ENCODE results near the gene CEBPZ. TPM values are rescaled to one million over a fixed set of nuclear protein-coding genes. Genes with fewer than 3 reads are reported as not detected.
"Not testable (repeated sequence)": the region's sequence is repeated elsewhere in the genome, so short reads cannot be mapped to it uniquely, and the experiment has no call there.

Gene CEBPZ
- total RNA-seq, 1 experiment from 2014 or later: 47.8 TPM

- no peaks in the 10 kb centered on the region for H3K27me3 ChIP-seq (ENCODE audit: insufficient read depth, low read length)
- H3K9ac ChIP-seq (ENCODE audit: low read length): no peak overlapping the region
- H3K27ac ChIP-seq (ENCODE audit: low read depth, low read length): no peak overlapping the region
- H3K79me2 ChIP-seq (ENCODE audit: insufficient read depth, low read length): peaks cover 91% of the 10 kb centered on the region
- no TSS peak for BruUV-seq (replicated peaks)
- peaks cover 6 to 13% of the 10 kb centered on the region in 2 experiments; a peak in 3 of 4 replicates for H3K4me1 ChIP-seq (ENCODE audit: control insufficient read depth in 1 of 2, insufficient read depth in 2 of 2, low read length in 2 of 2)
- no peaks in the 10 kb centered on the region for H3K9me3 ChIP-seq (ENCODE audit: control insufficient read depth in 1 of 2, insufficient read depth in 1 of 2, low read depth in 1 of 2, low read length in 2 of 2)
- TF ChIP-seq SP1 (IDR thresholded peaks at IDR 0.05; ENCODE audit: low read depth) (no peak), MAX (IDR thresholded peaks at IDR 0.05) (no peak), CEBPB (IDR thresholded peaks at IDR 0.05; ENCODE audit: low read depth) (no peak)
- no peak overlapping the region for H2AFZ ChIP-seq (ENCODE audit: low read depth, low read length, poor library complexity, severe bottlenecking)
- no peaks in the 10 kb centered on the region for H3K9me2 ChIP-seq (ENCODE audit: insufficient read depth)
- no peak overlapping the region for H3K4me3 ChIP-seq (replicated peaks in 1 of 2; ENCODE audit: low read depth in 1 of 2, low read length in 2 of 2)
- RAD21 ChIA-PET (ENCODE audit: low non-redundant PET in 1 of 2, low total read pairs in 2 of 2, uncharacterized antibody in 2 of 2, unreplicated experiment in 2 of 2): no interaction called here
- H3K36me3 ChIP-seq (ENCODE audit: control insufficient read depth in 1 of 2, insufficient read depth in 2 of 2, low read length in 2 of 2): peaks cover 32 to 36% of the 10 kb centered on the region in 2 experiments; a peak in 3 of 4 replicates
- no peak overlapping the region for H3K4me2 ChIP-seq (ENCODE audit: low read length)
- ATAC-seq: no peak
- intact Hi-C loops (cut with micrococcal nuclease): no loop called here
- peaks cover 15% of the 10 kb centered on the region; the same call in 1 of the 2 replicates for H4K20me1 ChIP-seq (ENCODE audit: insufficient read depth)
- CTCF ChIA-PET: no interaction called here
- no peak for DNase-seq (ENCODE audit: low read depth, low spot score)
- POLR2A ChIA-PET: no interaction called here
These were observed 4.5 kb downstream of the CEBPZ start for GRCh38 chr2:37226863-37227262.

GRCh38 chr2:37225129-37225528 lies 6.3 kb downstream of the CEBPZ start:
- H2AFZ ChIP-seq (ENCODE audit: low read depth, low read length, poor library complexity, severe bottlenecking); H3K9me3 ChIP-seq (ENCODE audit: control insufficient read depth in 1 of 2, insufficient read depth in 1 of 2, low read depth in 1 of 2, low read length in 2 of 2); intact Hi-C loops (cut with micrococcal nuclease); DNase-seq (ENCODE audit: low read depth, low spot score); BruUV-seq (replicated peaks); H3K9ac ChIP-seq (ENCODE audit: low read length); H3K4me1 ChIP-seq (ENCODE audit: control insufficient read depth in 1 of 2, insufficient read depth in 2 of 2, low read length in 2 of 2); POLR2A ChIA-PET; H3K4me2 ChIP-seq (ENCODE audit: low read length); H3K9me2 ChIP-seq (ENCODE audit: insufficient read depth); H3K27me3 ChIP-seq (ENCODE audit: insufficient read depth, low read length); RAD21 ChIA-PET (ENCODE audit: low non-redundant PET in 1 of 2, low total read pairs in 2 of 2, uncharacterized antibody in 2 of 2, unreplicated experiment in 2 of 2); CTCF ChIA-PET; H3K27ac ChIP-seq (ENCODE audit: low read depth, low read length); H3K4me3 ChIP-seq (replicated peaks in 1 of 2; ENCODE audit: low read depth in 1 of 2, low read length in 2 of 2); ATAC-seq: not testable (repeated sequence)
- H3K79me2 ChIP-seq (ENCODE audit: insufficient read depth, low read length): peaks cover 90% of the 10 kb centered on the region
- H4K20me1 ChIP-seq (ENCODE audit: insufficient read depth): peaks cover 15% of the 10 kb centered on the region; the same call in 1 of the 2 replicates
- H3K36me3 ChIP-seq (ENCODE audit: control insufficient read depth in 1 of 2, insufficient read depth in 2 of 2, low read length in 2 of 2): peaks cover 42 to 47% of the 10 kb centered on the region in 2 experiments; a peak in 3 of 4 replicates

GRCh38 chr2:37224063-37224462 lies 7.3 kb downstream of the CEBPZ start:
- Histone ChIP-seq H3K79me2 (ENCODE audit: insufficient read depth, low read length) (peaks cover 87% of the 10 kb centered on the region), H3K4me2 (ENCODE audit: low read length) (no peak overlapping the region), H3K27me3 (ENCODE audit: insufficient read depth, low read length) (no peaks in the 10 kb centered on the region), H3K36me3 (ENCODE audit: control insufficient read depth in 1 of 2, insufficient read depth in 2 of 2, low read length in 2 of 2) (peaks cover 47 to 51% of the 10 kb centered on the region in 2 experiments), H3K9me2 (ENCODE audit: insufficient read depth) (no peaks in the 10 kb centered on the region), H2AFZ (ENCODE audit: low read depth, low read length, poor library complexity, severe bottlenecking) (no peak overlapping the region), H4K20me1 (ENCODE audit: insufficient read depth) (peaks cover 10% of the 10 kb centered on the region; the same call in 1 of the 2 replicates), H3K27ac (ENCODE audit: low read depth, low read length) (no peak overlapping the region), H3K4me3 (replicated peaks in 1 of 2; ENCODE audit: low read depth in 1 of 2, low read length in 2 of 2) (no peak overlapping the region), H3K4me1 (ENCODE audit: control insufficient read depth in 1 of 2, insufficient read depth in 2 of 2, low read length in 2 of 2) (no peaks in the 10 kb centered on the region), H3K9ac (ENCODE audit: low read length) (no peak overlapping the region), H3K9me3 (ENCODE audit: control insufficient read depth in 1 of 2, insufficient read depth in 1 of 2, low read depth in 1 of 2, low read length in 2 of 2) (no peaks in the 10 kb centered on the region)
- intact Hi-C loops (cut with micrococcal nuclease): no loop called here
- CTCF ChIA-PET: no interaction called here
- RAD21 ChIA-PET (ENCODE audit: low non-redundant PET in 1 of 2, low total read pairs in 2 of 2, uncharacterized antibody in 2 of 2, unreplicated experiment in 2 of 2): no interaction called here
- BruUV-seq (replicated peaks): no TSS peak
- POLR2A ChIA-PET: no interaction called here
- DNase-seq (ENCODE audit: low read depth, low spot score) (no peak), ATAC-seq (no peak)
- no peak for TF ChIP-seq SP1 (IDR thresholded peaks at IDR 0.05; ENCODE audit: low read depth)
- no peak for TF ChIP-seq FOSL1 (IDR thresholded peaks at IDR 0.05; ENCODE audit: low read depth)
- TF ChIP-seq ELF1 (IDR thresholded peaks at IDR 0.05; ENCODE audit: borderline replicate concordance, low read depth): no peak
- TF ChIP-seq SRF (IDR thresholded peaks at IDR 0.05; ENCODE audit: low read depth): no peak
- no peak for TF ChIP-seq JUND (IDR thresholded peaks at IDR 0.05)
- TF ChIP-seq REST (IDR thresholded peaks at IDR 0.05; ENCODE audit: low read depth): no peak; the same call in 1 of the 2 replicates
- TF ChIP-seq SIN3A (IDR thresholded peaks at IDR 0.05; ENCODE audit: low read depth): no peak
- TF ChIP-seq CEBPB (IDR thresholded peaks at IDR 0.05; ENCODE audit: low read depth): no peak
